Stimulated activated CD8-positive, alpha-beta memory T cell treated with anti-CD3 and anti-CD28 coated beads, Interleukin-4, amount 100 ng/mL, for 4 hours (primary cell): ENCODE results near the gene MYO5A.

Experiments
- DNase-seq, 2 donors: peaks; one replicate each; pipeline ENCODE4 v3.0.0-alpha.2; 2020; ENCODE audit warnings: low read depth in 2 of 2, low spot score in 1 of 2

MYO5A gene

DNA sequence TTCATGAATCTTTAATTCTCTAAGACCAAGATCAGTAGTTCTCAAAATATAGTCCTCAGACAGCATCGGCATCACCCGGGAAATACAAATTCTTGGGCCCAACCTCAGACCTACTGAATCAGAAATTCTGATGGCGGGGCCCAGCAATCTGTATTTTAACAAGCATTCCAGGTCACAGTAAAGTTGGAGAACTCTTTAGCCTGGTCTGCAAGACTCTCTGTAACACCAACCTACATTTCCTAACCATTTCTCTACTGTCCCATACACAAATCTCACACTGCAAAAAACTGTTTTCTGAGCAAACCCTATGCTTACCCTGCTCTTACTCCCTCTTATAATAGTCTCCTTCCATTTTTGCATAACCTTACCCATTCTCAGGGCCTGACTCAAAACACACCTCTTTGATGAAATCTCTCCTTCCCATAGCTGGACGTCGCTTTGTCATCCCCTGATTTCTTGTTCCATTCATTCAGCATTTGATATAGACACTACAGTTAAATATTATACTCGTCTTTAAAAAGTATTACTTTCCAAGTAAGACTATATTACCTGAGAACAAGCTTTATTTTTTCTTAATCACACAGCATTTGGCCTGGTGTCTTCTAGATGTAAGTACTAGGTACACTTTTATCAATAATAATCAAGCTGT is 149.8 kb downstream of the MYO5A start:
- no peak for DNase-seq

DNA sequence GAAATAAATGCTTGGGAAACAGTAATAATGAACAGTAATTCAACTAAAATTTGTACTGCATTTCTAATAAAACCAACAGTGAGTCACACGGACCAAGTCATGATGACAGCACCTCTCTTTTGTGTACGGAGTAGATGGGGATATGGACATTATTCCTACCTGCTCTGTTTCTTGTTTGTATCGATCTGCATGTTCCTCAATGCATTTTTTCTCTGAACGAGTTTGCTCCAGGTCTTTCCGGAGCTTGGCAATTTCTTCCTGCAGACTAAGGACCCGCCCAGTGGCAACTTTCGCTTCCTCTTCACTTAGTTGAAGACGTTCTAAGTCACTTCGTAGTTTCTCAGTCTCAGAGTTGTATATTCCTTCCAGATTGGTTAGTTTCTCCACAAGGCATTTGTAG is 158.7 kb downstream of the MYO5A start:
- DNase-seq, result no peak

DNA sequence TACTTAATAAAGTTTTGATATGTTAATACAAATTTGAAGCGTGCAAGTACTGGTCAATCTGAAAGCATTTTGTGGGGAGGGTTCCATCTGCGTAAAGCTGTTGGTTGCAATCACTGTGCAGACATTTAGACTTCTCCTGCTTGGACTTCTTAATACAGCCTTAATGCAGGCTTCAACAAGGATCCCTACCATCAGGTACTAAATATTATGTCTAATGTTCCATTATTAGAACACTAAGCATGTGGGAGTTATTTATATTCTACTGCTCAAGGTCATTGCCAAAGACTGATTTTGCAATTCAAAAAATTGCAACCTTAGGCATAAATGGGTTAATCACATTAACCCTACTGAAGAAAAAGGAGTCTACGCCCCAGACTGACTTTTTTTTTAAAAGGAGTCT is 159.2 kb downstream of the MYO5A start:
- no peak for DNase-seq

- no peak for DNase-seq
Measured at GRCh38 chr15:52369030-52369429, 159.7 kb downstream of the MYO5A start.

GRCh38 chr15:52368402-52368801 is 160.3 kb downstream of the MYO5A start:
- DNase-seq, result no peak

- DNase-seq, result no peak
Measured at GRCh38 chr15:52362497-52362896, 166.2 kb downstream of the MYO5A start.

GRCh38 chr15:52361975-52362494 is 166.6 kb downstream of the MYO5A start:
- no peak for DNase-seq

- no peak for DNase-seq
Measured at GRCh38 chr15:52361494-52361893, 167.2 kb downstream of the MYO5A start.

- DNase-seq, result no peak
Measured at GRCh38 chr15:52360229-52361203, 168.2 kb downstream of the MYO5A start.

DNA sequence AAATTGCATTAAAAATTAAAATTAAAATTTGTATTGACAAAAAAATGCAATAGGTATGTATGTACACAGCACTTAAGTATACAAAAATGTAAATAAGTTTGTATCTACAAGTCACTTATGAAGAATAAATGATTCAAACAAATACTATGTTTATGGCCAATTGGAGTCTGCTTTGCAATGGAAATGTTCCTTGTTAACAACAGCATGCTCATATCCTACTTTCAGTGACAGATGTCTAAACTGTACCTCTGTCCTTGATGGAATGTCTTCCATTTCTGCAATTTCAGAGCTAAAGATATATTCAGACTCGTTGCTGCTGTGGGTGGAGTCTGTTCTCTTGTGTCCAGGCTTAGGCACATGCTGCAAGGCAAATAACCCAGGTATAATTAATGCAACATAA is 169.0 kb downstream of the MYO5A start:
- no peak for DNase-seq

GRCh38 chr15:52357949-52358348 is 170.7 kb downstream of the MYO5A start:
- no peak for DNase-seq

- DNase-seq, result no peak
Measured at GRCh38 chr15:52352086-52352485, 176.6 kb downstream of the MYO5A start.

GRCh38 chr15:52351206-52351908 is 177.3 kb downstream of the MYO5A start:
- DNase-seq, result no peak

DNA sequence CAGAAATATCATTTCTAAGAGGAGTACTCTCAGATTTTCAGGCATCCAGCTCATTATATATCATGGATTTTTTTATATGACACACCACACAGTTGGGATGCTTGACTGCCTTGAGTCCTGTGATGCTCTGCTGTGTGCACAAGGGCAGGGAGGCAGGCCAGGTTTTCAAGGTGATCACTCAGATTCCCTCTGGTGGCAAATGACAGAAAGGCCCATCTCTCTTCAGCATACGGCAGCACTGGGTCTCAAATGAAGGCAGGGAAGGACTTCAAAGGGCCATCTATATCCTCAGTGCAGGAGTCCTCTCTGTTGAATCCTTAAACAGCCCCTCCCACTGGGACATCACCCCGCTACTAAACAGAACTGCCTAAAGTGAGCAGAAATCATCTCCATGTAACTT is 178.3 kb downstream of the MYO5A start:
- no peak for DNase-seq

GRCh38 chr15:52349052-52349700 is 179.5 kb downstream of the MYO5A start:
- no peak for DNase-seq

GRCh38 chr15:52348056-52348745 is 180.5 kb downstream of the MYO5A start:
- DNase-seq, result no peak

GRCh38 chr15:52344592-52344991 is 184.1 kb downstream of the MYO5A start:
- DNase-seq, result no peak

- DNase-seq, result no peak
Measured at GRCh38 chr15:52343831-52344230, 184.8 kb downstream of the MYO5A start.

GRCh38 chr15:52340093-52340492 is 188.6 kb downstream of the MYO5A start:
- DNase-seq, result no peak

GRCh38 chr15:52338891-52339290 is 189.8 kb downstream of the MYO5A start:
- DNase-seq, result no peak
